Body of pancreas (tissue), 4 donors: Measurements from ENCODE around the gene ATG7. TPM values are rescaled to one million over a fixed set of nuclear protein-coding genes. Genes with fewer than 3 reads are reported as not detected.
A peak's percentile ranks its signal among the peaks of the same experiment; 100 is the strongest.

Experiments used
- ATAC-seq: fragments of 150-250 bp; one replicate; pipeline ENCODE4 v1.9.1; 2016
- DNase-seq, 4 donors: peaks; one replicate each; pipeline ENCODE4 v3.0.0-alpha.2; 2019
- H3K27ac ChIP-seq, 4 donors: fragments of 200-600 bp; sonication (generic); 1 replicate in 3 of 4; 2 replicates in 1 of 4; pipeline versions ENCODE4 v1.5.1 to v1.6.1; 2016 to 2019; ENCODE audit warnings: mild to moderate bottlenecking in 1 of 4, mixed read lengths in 1 of 4, moderate library complexity in 1 of 4
- H3K27me3 ChIP-seq, 2 donors: fragments of 200-600 bp; sonication (generic); one replicate each; pipeline ENCODE4 v1.6.0; 2016; ENCODE audit warnings: mild to moderate bottlenecking in 1 of 2
- H3K36me3 ChIP-seq, 2 donors: fragments of 200-600 bp; sonication (generic); replicated peaks in 1 of 2; 2 replicates each; pipeline ENCODE4 v1.5.1; 2016; ENCODE audit warnings: low read depth in 2 of 2; ENCODE audit not compliant: insufficient read depth in 1 of 2
- H3K4me1 ChIP-seq: fragments of 200-600 bp; sonication (generic); one replicate; pipeline ENCODE4 v1.6.0; 2016
- H3K4me3 ChIP-seq, 2 donors: fragments of 200-600 bp; sonication (generic); 1 replicate in 1 of 2; 2 replicates in 1 of 2; pipeline ENCODE4 v1.5.1; 2016 to 2019
- H3K9me3 ChIP-seq, 3 donors: fragments of 200-600 bp; sonication (generic); 1 replicate in 2 of 3; 2 replicates in 1 of 3; pipeline ENCODE4 v1.5.1; 2016
- POLR2A ChIP-seq, 3 donors: fragments of 450-650 bp; IDR thresholded peaks; one replicate each; pipeline ENCODE4 v1.6.1; 2016; ENCODE audit warnings: antibody characterized with exemption in 3 of 3, mild to moderate bottlenecking in 2 of 3
- WGBS, 2 donors: methylation state at CpG; one replicate each; pipeline ENCODE4 v1.1.5; 2017; 5-methylcytosine and 5-hydroxymethylcytosine counted together
- intact Hi-C: fragments of 100-400 bp; cut with DNase I; formaldehyde crosslinking; loops from one replicate; pipeline ENCODE4 v1.15.1; 2023
- total RNA-seq, 2 donors: library from RNA; depleted of rRNA; stranded (reverse); fragments of >200 nt; gene quantifications; one replicate each; pipeline ENCODE4 v1.1.0, GENCODE V29; 2016
- TF ChIP-seq, protein P1 (sequence below), 7 experiments: fragments of 450-650 bp in 4 of 7; fragments of 200-600 bp in 3 of 7; sonication (generic) in 3 of 7; IDR thresholded peaks; one replicate each; pipeline ENCODE4 v1.5.1; 2016 to 2019; ENCODE audit warnings: antibody characterized with exemption in 7 of 7

ATG7 gene
- total RNA-seq, 2 donors from 2014 or later: 40.5 to 43.6 TPM

DNA sequence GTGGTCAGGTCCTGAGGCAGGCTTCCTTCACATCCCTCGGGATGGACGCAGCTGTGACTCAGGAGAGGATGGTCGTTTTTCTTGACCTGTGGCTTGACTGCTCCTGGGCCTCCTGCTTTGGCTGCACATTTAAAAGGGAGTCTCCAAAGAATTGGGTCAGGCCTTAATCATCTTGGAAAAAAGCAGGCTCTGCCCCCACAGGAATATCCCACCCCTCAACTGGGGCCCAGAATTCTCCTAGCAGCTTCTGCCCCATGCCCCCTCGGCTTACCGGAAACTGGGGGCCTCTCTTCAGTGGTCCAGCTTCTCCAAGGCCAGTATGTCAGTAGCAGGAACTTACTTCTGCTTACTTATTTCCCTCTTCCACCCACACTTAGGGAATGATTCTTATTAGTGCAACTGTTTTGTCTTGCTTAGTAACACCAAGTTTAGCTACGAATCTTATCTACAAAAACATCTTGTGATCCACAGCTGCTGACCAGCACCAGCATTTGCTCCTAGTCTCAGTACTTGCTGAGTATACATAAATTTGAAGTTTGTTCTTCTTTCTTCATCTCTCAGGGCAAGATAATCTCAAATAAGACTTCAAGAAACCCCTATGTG, 35.7 kb downstream of the ATG7 start:
- DNase-seq (peak in 1 of 4 donors; percentile 27), ATAC-seq (no peak)
- peak overlapping the region in 1 of 4 donors; percentile 10 for H3K27ac ChIP-seq
- H3K27me3 ChIP-seq: no peaks in the 10 kb centered on the region
- H3K9me3 ChIP-seq: no peaks in the 10 kb centered on the region
- TF ChIP-seq POLR2A (IDR thresholded peaks at IDR 0.05): no peak
- TF ChIP-seq, protein P1, sequence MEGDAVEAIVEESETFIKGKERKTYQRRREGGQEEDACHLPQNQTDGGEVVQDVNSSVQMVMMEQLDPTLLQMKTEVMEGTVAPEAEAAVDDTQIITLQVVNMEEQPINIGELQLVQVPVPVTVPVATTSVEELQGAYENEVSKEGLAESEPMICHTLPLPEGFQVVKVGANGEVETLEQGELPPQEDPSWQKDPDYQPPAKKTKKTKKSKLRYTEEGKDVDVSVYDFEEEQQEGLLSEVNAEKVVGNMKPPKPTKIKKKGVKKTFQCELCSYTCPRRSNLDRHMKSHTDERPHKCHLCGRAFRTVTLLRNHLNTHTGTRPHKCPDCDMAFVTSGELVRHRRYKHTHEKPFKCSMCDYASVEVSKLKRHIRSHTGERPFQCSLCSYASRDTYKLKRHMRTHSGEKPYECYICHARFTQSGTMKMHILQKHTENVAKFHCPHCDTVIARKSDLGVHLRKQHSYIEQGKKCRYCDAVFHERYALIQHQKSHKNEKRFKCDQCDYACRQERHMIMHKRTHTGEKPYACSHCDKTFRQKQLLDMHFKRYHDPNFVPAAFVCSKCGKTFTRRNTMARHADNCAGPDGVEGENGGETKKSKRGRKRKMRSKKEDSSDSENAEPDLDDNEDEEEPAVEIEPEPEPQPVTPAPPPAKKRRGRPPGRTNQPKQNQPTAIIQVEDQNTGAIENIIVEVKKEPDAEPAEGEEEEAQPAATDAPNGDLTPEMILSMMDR (IDR thresholded peaks at IDR 0.05): no peak
- H3K4me3 ChIP-seq: no peak overlapping the region
- peaks cover 7 to 28% of the 10 kb centered on the region in 2 donors for H3K36me3 ChIP-seq
- intact Hi-C loops: no loop called here
- no peaks in the 10 kb centered on the region for H3K4me1 ChIP-seq
- 77 to 83% methylated on average over 6 of the region's 6 CpGs for WGBS, 2 donors

DNA sequence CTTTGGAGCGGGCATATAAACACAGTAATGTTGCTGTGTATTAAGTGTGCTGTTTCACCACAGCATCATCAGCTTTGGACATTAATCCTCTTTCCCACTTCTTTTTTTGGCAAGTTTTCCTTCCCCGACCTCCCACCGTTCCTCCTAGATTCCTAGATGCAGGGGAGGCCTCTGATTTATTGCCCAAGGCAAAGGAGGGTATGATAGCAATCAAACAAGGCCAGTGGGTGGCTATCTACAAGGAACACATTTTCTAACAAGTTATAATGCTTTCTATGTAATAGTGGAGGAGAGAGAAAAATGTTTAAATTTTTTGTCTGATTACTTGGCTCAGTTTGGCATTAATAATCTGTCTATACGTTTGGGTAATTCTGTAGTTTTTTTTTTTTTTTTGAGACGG, 38.1 kb downstream of the ATG7 start:
- Histone ChIP-seq H3K9me3 (no peaks in the 10 kb centered on the region), H3K27ac (no peak overlapping the region), H3K4me1 (no peaks in the 10 kb centered on the region), H3K27me3 (no peaks in the 10 kb centered on the region), H3K36me3 (peaks cover 7 to 33% of the 10 kb centered on the region in 2 donors), H3K4me3 (no peak overlapping the region)
- no peak for TF ChIP-seq POLR2A (IDR thresholded peaks at IDR 0.05)
- TF ChIP-seq, protein P1 (IDR thresholded peaks at IDR 0.05): no peak
- intact Hi-C loops: no loop called here
- ATAC-seq (no peak), DNase-seq (no peak)
- WGBS, 2 donors: 88 to 91% methylated on average over 5 of the region's 5 CpGs

DNA sequence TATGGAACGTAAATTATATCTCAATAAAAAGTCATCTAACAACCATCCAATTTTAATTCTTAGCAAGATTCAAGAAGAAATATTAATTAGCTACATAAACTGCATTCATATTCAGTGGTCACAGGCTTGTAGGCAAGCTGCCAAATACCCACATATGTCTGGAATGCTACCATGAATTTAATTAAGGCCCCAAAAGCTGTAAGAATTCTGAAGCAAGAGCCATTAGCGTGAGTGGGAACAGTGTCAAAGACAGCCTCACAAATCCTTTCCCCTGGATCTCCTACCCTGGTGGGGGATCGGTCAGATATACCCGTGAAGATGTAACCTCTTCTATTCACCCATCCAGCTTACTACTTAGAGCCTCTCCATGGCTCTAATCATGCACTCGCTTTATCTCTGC, 40.0 kb downstream of the ATG7 start:
- 86 to 99% methylated on average over 5 of the region's 5 CpGs for WGBS, 2 donors
- H3K36me3 ChIP-seq: peaks cover 4 to 36% of the 10 kb centered on the region in 2 donors
- H3K4me1 ChIP-seq: no peaks in the 10 kb centered on the region
- H3K4me3 ChIP-seq: no peak overlapping the region
- H3K27me3 ChIP-seq: no peaks in the 10 kb centered on the region
- no peak for TF ChIP-seq POLR2A (IDR thresholded peaks at IDR 0.05)
- TF ChIP-seq, protein P1 (IDR thresholded peaks at IDR 0.05): no peak
- no peak for ATAC-seq
- intact Hi-C loops: no loop called here
- H3K9me3 ChIP-seq: no peaks in the 10 kb centered on the region
- no peak for DNase-seq
- H3K27ac ChIP-seq: no peak overlapping the region

DNA sequence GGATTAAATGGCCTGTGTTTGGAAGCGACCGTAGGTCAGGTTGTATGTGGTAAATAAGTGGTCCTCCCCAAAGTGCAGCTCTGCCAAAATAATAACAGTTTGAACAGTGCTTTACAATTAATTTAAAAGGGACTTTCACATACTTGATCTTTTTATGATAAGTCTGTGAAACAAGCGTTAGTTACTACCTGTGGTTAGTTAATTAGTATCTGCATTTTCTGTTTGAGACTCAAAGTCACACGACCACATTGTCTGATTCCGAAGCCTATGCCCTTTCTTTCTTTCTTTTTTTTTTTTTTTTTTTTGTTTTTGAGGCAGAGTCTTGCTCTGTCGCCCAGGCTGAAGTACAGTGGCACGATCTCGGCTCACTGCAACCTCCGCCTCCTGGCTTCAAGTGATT, 45.1 kb downstream of the ATG7 start:
- H3K4me3 ChIP-seq: no peak overlapping the region
- DNase-seq (no peak), ATAC-seq (no peak)
- peaks cover 0 to 18% of the 10 kb centered on the region in 2 donors for H3K36me3 ChIP-seq
- no peaks in the 10 kb centered on the region for H3K4me1 ChIP-seq
- intact Hi-C loops: no loop called here
- WGBS, 2 donors: 75 to 82% methylated on average over 9 of the region's 9 CpGs
- no peaks in the 10 kb centered on the region for H3K27me3 ChIP-seq
- H3K27ac ChIP-seq: no peak overlapping the region
- no peak for TF ChIP-seq POLR2A (IDR thresholded peaks at IDR 0.05)
- TF ChIP-seq, protein P1 (IDR thresholded peaks at IDR 0.05): no peak
- H3K9me3 ChIP-seq: no peaks in the 10 kb centered on the region

DNA sequence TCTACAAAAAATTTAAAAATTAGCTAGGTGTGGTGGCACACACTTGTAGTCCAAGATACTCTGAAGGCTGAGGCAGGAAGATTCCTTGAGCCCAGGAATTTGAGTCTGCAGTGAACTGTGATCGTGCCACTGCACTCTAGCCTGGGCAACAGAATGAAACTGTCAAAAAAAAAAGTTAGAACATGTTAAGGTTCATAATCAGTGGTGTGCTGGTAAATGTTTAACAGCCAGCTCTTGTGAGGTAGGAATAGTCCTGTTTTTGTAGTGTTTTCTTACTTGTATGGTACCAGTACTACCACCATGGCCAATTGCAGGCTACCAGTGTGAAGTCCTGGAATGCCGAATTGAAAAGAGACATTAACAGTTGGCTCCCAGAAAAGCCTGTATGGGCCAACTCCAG, 50.7 kb downstream of the ATG7 start:
- peaks cover 0 to 6% of the 10 kb centered on the region in 2 donors for H3K36me3 ChIP-seq
- no peaks in the 10 kb centered on the region for H3K9me3 ChIP-seq
- ATAC-seq (no peak), DNase-seq (no peak)
- H3K4me1 ChIP-seq: no peaks in the 10 kb centered on the region
- H3K27ac ChIP-seq: no peak overlapping the region
- no peaks in the 10 kb centered on the region for H3K27me3 ChIP-seq
- TF ChIP-seq, protein P1 (IDR thresholded peaks at IDR 0.05): no peak
- no peak for TF ChIP-seq POLR2A (IDR thresholded peaks at IDR 0.05)
- 86 to 87% methylated on average over 2 of the region's 2 CpGs for WGBS, 2 donors
- H3K4me3 ChIP-seq: no peak overlapping the region
- intact Hi-C loops: no loop called here
